CD4-positive, alpha-beta T cell treated with Interleukin-17A for 1 hour (primary cell): ENCODE measurements around the gene ZNF534.
"Not testable (repeated sequence)": the region's sequence is repeated elsewhere in the genome, so short reads cannot be mapped to it uniquely, and the experiment has no call there.

Source experiments
- DNase-seq: peaks from one replicate; pipeline ENCODE4 v3.0.0-alpha.2; 2020

Gene ZNF534

GRCh38 chr19:52428937-52429336, at the start of gene ZNF534:
ZNF534 (plus strand) TSS chr19:52429148; CDS start chr19:52431475, 2,327 bp downstream.
- no peak for DNase-seq

GRCh38 chr19:52391135-52391534, 37.8 kb upstream of the ZNF534 start:
- no peak for DNase-seq

DNA sequence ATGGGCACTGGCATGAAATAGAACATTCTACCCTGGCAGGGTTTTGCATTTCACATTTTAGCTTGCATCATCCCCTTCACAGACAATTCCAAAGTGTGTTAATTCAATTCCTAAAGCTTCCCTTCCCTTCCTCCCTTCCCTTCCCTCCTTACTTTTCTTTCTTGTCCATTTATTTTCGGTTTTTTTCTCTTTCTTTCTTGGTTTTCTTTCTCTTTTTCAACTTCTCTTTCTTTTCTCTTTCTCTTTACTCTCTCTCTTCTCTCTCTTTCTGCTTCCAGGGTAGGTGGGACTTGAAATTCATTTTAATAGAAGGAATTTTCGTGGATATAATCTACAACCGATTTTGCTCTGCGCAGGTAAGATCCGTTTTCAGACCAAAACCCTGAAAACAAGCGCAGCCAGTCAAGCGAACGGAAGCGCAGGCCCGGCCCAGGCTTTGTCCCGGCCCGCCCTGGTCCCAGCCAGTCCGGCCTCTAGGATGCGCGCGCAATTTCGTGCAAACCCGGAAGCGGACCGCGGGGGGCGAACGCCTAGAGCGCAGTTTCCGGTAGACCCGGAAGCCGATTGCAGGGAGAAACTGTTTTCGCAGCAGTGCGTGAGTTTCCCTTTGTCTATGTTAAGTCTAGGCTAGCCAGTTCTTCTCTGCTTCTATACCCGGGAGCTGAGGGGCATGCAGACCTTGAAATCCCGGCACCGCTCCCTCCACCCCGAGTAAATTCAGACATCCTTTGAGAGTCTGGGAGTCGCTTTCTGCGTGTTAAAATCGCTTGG, 31.5 kb upstream of the ZNF534 start, which contains the start of gene ZNF528:
ZNF528 (plus strand) TSS at position 540 of the 771 bp plus-strand sequence. CDS start 4,165 bp downstream, outside the sequence.
- DNase-seq: peak; percentile 93

GRCh38 chr19:52398081-52398441, 30.9 kb upstream of the ZNF534 start:
- DNase-seq: no peak

- DNase-seq: no peak
These were observed 18.7 kb upstream of the ZNF534 start for GRCh38 chr19:52410276-52410675.

- no peak for DNase-seq
These were observed 13.2 kb upstream of the ZNF534 start for GRCh38 chr19:52415711-52416110.

DNA sequence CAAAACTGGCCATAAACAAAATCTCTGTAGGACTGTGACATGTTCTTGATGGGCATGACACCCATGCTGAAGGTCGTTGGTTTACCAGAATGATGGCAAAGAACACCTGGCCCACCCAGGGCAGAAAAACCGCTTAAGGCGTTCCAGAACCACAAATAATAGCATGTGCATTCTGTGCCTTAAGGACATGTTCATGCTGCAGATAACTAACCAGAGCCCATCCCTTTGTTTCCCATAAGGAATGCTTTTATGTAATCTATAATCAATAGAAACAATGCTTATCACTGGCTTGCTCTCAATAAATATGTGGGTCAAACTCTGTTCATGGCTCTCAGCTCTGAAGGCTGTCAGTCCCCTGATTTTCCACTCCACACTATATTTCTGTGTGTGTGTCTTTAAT, 13.2 kb downstream of the ZNF534 start:
- DNase-seq: no peak

- DNase-seq: no peak
These were observed 15.6 kb downstream of the ZNF534 start for GRCh38 chr19:52444506-52444905.

GRCh38 chr19:52451241-52451640, 22.3 kb downstream of the ZNF534 start:
- DNase-seq: no peak

DNA sequence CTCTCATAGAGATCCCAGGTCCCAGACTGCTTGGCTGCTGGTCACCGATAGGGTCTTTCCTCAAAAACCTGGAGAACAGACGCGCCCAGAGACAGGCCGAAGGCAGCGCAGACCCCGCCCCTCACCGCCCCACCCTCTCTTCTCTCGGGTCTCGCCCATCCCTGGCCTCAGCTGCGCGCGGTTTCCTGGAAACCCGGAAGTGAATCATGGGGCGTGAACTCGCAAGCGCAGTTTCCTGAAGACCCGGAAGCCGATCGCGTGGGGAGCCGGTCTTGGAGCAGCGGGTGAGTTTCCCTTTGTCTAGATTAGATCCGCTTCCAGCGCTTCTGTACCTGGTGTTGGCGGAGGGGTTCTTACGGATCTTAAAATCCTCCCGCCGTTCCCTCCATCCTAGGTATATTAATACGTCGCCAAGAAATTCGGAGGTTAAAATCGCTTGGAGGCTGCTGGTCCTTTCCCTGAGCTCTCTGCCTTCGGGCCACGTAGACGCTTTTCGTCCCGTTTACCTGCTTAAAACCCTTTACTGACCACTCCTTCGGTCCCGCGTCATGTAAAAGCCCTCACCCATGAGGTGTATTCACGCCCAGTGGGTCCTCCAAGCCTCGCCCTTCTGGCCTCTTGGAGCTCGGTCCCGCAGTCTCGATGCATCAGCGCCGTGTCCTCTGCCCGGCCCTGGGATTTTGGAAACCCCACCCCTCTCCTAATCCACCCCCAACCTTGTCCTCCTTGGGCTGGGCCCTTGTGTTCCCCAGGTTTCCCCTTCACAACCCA, 24.6 kb downstream of the ZNF534 start, which contains the start of gene ZNF578:
ZNF578 (plus strand) TSS at position 230 of the 771 bp plus-strand sequence. CDS start 48,293 bp downstream, outside the sequence.
- peak; percentile 68 for DNase-seq

GRCh38 chr19:52464798-52465470, 36.0 kb downstream of the ZNF534 start:
- DNase-seq: no peak

DNA sequence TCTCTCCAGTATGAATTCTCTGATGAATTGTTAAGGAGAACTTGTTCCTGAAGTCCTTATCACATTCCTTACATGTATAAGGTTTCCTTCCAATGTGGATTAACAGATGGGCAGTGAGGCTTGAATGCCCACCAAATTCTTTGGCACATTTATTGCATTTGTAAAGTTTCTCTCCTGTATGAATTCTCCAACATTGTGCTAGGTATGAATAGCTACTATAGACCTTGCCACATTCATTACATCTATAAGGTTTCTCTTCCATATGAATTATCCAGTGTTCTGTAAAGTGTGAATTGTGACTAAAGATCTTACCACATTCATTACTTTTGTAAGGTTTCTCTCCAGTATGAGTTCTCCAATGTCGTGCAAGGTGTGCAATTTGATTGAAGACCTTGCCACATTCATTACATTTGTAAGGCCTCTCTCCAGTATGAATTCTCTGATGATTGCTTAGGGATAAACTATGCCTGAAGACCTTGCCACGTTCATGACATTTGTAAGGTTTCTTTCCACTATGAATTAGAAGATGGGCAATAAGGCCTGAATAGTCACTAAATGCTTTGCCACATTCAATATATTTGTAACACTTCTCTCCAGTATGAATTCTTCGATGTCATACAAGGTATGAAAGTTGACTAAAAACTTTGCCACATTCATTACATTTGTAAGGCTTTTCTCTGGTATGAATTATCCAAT, 44.9 kb downstream of the ZNF534 start:
- no peak for DNase-seq

DNA sequence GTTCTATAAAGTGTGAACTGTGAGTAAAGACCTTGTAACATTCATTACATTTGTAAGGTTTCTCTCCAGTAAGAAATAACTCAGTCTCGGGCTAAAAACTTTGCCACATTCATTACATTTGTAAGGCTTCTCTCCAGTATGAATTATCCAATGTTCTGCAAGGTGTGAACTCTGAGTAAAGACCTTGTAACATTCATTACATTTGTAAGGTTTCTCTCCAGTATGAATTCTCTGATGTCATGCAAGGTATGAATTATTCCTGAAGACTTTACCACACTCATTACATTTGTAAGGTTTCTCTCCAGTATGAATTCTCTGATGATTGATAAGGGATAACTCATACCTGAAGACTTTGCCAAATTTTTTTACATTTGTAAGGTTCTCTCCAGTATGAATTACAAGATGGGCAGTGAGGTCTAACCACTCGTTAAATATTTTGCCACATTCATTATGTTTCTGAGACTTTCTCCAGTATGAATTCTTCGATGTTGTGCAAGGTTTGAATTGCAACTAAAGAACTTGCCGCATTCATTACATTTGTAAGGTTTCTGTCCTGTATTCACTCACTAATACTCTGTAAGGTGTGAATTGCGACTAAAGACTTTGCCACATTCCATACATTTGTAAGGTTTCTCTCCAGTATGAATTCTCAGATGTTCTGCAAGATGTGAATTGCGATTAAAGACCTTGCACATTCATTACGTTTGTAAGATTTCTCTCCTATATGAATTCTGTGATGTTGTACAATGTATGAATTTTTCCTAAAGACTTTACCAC, 45.6 kb downstream of the ZNF534 start:
- DNase-seq: no peak

- not testable (repeated sequence) for DNase-seq
These were observed 55.3 kb downstream of the ZNF534 start for GRCh38 chr19:52484111-52484743.

- DNase-seq: not testable (repeated sequence)
These were observed 56.1 kb downstream of the ZNF534 start for GRCh38 chr19:52485064-52485463.

GRCh38 chr19:52485561-52486240, 56.8 kb downstream of the ZNF534 start:
- not testable (repeated sequence) for DNase-seq

DNA sequence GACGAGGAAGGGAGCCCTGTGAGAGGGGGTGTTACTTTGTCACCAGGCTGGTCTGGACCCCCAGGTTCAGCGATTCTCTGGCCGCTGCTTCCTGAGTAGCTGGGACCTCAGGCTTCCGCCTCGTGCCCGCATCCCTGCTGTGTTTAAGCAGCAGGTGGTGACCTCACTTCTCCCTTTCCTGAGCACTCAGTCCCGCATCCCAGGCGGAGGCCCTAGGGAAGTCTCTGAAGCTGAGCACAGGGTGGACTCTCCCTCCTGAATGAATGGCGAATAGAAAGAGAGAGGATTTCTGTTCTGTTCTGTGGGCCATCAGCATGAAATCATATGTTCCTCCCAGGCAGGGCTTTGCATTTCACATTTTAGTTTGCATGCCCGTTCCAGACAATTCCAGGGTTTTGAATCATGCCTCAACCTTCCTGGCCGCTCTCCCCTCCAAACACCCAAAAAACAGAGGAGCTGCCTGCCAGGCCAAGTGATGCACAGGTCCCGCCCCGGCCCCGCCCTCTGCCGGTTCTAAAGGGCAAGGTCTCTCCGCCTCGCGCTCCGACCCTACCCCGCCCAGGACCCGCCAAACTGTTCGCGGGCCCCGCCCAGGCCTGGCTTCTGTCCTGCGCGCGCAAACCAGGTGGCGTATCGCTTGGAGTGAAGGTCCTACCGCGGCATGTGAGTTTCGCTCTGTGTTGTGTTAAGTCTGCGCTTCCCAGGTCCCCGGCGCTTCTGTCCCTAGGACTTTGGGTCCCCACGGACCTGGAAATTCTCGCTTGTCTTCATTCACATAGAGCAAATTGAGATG, 63.4 kb downstream of the ZNF534 start:
- peak; percentile 4 for DNase-seq

DNA sequence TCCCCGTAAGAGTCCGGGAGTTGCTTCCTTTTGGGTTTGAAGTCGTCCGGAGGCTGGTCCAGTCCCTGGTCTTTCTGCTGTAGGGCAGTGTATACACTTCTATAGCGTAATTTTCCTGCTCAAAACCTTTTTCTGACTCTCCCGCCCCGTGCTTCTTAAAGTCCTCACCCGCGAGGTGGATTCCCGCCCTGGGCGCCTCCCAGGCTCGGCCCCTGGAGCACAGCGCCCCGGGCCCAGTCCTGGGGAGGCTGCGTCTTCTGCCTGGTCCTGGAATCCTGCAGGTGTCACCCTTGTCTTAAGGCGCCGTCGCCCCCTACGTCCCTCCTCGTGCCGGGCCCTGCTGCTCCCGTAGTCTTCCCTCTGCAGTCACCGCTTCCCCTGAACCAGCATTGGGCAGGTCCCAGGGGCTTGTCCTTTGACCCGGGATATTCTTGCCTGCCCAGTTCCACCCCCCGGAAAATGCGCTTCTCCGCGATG, 64.1 kb downstream of the ZNF534 start:
- DNase-seq: no peak

DNA sequence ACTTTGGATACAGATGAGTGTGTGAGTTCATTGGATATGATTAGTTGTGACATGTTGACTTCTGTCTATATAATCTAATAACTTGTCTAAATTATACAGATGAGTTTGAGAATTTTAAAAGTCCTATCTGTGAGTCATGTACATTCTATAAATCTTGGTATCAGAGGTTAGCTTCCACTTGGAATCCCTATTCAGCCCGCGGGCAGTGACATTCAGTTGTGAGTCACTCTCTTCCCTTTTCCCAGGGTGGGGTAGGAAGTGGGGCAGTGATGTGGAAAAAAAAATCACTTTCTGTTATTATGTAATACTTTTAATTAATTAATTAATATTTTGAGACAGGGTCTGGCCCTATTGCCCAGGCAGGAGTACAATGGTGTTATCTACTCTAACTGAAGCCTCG, 65.6 kb downstream of the ZNF534 start:
- no peak for DNase-seq

GRCh38 chr19:52498571-52498970, 69.6 kb downstream of the ZNF534 start:
- no peak for DNase-seq
